Measurements from ENCODE around the gene TYK2. TPM values are rescaled to one million over a fixed set of nuclear protein-coding genes. Genes with fewer than 3 reads are reported as not detected.

The TYK2 gene
- total and polyA plus RNA-seq, 4 donors = 47.9 to 63.1 (median 59.6) TPM

Small RNAs within 50 kb of the gene (small RNA-seq; reads per million reads assigned to genes)
- gene AC011511.1 (not detected), gene AC011511.4 (not detected)

Other genes starting within 250 kb of the TYK2 start
- 10 to 100 TPM; 19.7 to 47.1 TPM for gene DNMT1, start 185.6 kb downstream of the TYK2 start, total RNA-seq
- 10 to 100 TPM in 1 of 2 donors, 1 to 10 TPM in 1; 8.7 to 20.3 TPM for gene DNMT1, start 185.6 kb downstream of the TYK2 start, polyA plus RNA-seq
- gene S1PR2, start 149.2 kb downstream of the TYK2 start, total RNA-seq = 1 to 10 TPM; 2.6 to 4.8 TPM
- 1 to 10 TPM; 1.2 to 4.0 TPM for gene S1PR2, start 149.2 kb downstream of the TYK2 start, polyA plus RNA-seq
- 10 to 100 TPM; 21.5 to 23.4 TPM for gene MRPL4, start 128.4 kb downstream of the TYK2 start, total RNA-seq
- gene MRPL4, start 128.4 kb downstream of the TYK2 start, polyA plus RNA-seq = 10 to 100 TPM; 44.0 to 74.8 TPM
- gene ICAM1, start 109.5 kb downstream of the TYK2 start, total RNA-seq = 10 to 100 TPM; 20.5 to 26.3 TPM
- 10 to 100 TPM in 1 of 2 donors, 1 to 10 TPM in 1; 7.8 to 19.1 TPM for gene ICAM1, start 109.5 kb downstream of the TYK2 start, polyA plus RNA-seq
- 10 to 100 TPM in 1 of 2 donors, under 1 TPM in 1; 0.33 to 74.1 TPM for gene ICAM4, start 93.6 kb downstream of the TYK2 start, total RNA-seq
- gene ICAM4, start 93.6 kb downstream of the TYK2 start, polyA plus RNA-seq = under 1 TPM in 1 of 2 donors, not detected in 1; 0.05 TPM
- gene ICAM5, start 90.6 kb downstream of the TYK2 start, total RNA-seq = 1 to 10 TPM; 1.0 to 2.5 TPM
- under 1 TPM in 1 of 2 donors, not detected in 1; 0.02 TPM for gene ICAM5, start 90.6 kb downstream of the TYK2 start, polyA plus RNA-seq
- under 1 TPM; 0.61 to 0.75 TPM for gene ZGLP1, start 70.8 kb downstream of the TYK2 start, total RNA-seq
- 1 to 10 TPM in 1 of 2 donors, under 1 TPM in 1; 0.89 to 1.2 TPM for gene ZGLP1, start 70.8 kb downstream of the TYK2 start, polyA plus RNA-seq
- 1 to 10 TPM; 5.8 to 5.9 TPM for gene FDX2, start 64.6 kb downstream of the TYK2 start, total RNA-seq
- 10 to 100 TPM; 14.1 to 18.7 TPM for gene FDX2, start 64.6 kb downstream of the TYK2 start, polyA plus RNA-seq
- gene RAVER1, start 47.0 kb downstream of the TYK2 start, total RNA-seq = 10 to 100 TPM in 1 of 2 donors, 1 to 10 TPM in 1; 6.4 to 13.6 TPM
- 1 to 10 TPM; 2.1 to 5.9 TPM for gene RAVER1, start 47.0 kb downstream of the TYK2 start, polyA plus RNA-seq
- 10 to 100 TPM; 15.9 to 18.1 TPM for gene ICAM3, start 40.9 kb downstream of the TYK2 start, total RNA-seq
- 10 to 100 TPM; 24.0 to 62.8 TPM for gene ICAM3, start 40.9 kb downstream of the TYK2 start, polyA plus RNA-seq
- gene CDC37, start 23.0 kb upstream of the TYK2 start, total RNA-seq = 10 to 100 TPM; 46.0 to 52.3 TPM
- gene CDC37, start 23.0 kb upstream of the TYK2 start, polyA plus RNA-seq = 10 to 100 TPM; 61.2 to 69.9 TPM
- 1 to 10 TPM; 1.1 to 2.3 TPM for gene PDE4A, start 40.0 kb upstream of the TYK2 start, total RNA-seq
- gene PDE4A, start 40.0 kb upstream of the TYK2 start, polyA plus RNA-seq = 1 to 10 TPM in 1 of 2 donors, under 1 TPM in 1; 0.90 to 1.5 TPM
- 10 to 100 TPM; 45.4 to 62.3 TPM for gene KEAP1, start 122.8 kb upstream of the TYK2 start, total RNA-seq
- gene KEAP1, start 122.8 kb upstream of the TYK2 start, polyA plus RNA-seq = 10 to 100 TPM; 44.3 to 50.6 TPM
- under 1 TPM; 0.17 to 0.56 TPM for gene S1PR5, start 136.9 kb upstream of the TYK2 start, total RNA-seq
- gene S1PR5, start 136.9 kb upstream of the TYK2 start, polyA plus RNA-seq = under 1 TPM; 0.32 to 0.36 TPM
- gene ATG4D, start 163.3 kb upstream of the TYK2 start, total RNA-seq = 10 to 100 TPM; 10.1 to 44.4 TPM
- gene ATG4D, start 163.3 kb upstream of the TYK2 start, polyA plus RNA-seq = 10 to 100 TPM in 1 of 2 donors, 1 to 10 TPM in 1; 4.7 to 12.1 TPM
- gene KRI1, start 185.4 kb upstream of the TYK2 start, total RNA-seq = 10 to 100 TPM in 1 of 2 donors, 1 to 10 TPM in 1; 7.0 to 14.1 TPM
- 1 to 10 TPM; 4.6 to 7.1 TPM for gene KRI1, start 185.4 kb upstream of the TYK2 start, polyA plus RNA-seq
- 10 to 100 TPM in 1 of 2 donors, 1 to 10 TPM in 1; 2.7 to 86.4 TPM for gene CDKN2D, start 188.4 kb upstream of the TYK2 start, total RNA-seq
- 1 to 10 TPM; 1.6 to 4.4 TPM for gene CDKN2D, start 188.4 kb upstream of the TYK2 start, polyA plus RNA-seq
- 1 to 10 TPM in 1 of 2 donors, under 1 TPM in 1; 0.42 to 1.3 TPM for gene AP1M2, start 206.7 kb upstream of the TYK2 start, total RNA-seq
- under 1 TPM; 0.57 to 0.83 TPM for gene AP1M2, start 206.7 kb upstream of the TYK2 start, polyA plus RNA-seq
- 10 to 100 TPM; 13.0 to 21.6 TPM for gene SLC44A2, start 245.0 kb upstream of the TYK2 start, total RNA-seq
- 10 to 100 TPM; 12.0 to 13.9 TPM for gene SLC44A2, start 245.0 kb upstream of the TYK2 start, polyA plus RNA-seq

Data from liver (tissue), 5 donors.